Skin of body (tissue), 2 donors: Measurements from ENCODE around the gene SART1. TPM values are rescaled to one million over a fixed set of nuclear protein-coding genes. Genes with fewer than 3 reads are reported as not detected.

Experiments used
- DNase-seq: peaks from one replicate; lab custom pipeline; 2025; lab: John Stamatoyannopoulos, UW
- total RNA-seq: library from RNA; depleted of rRNA; stranded (reverse); fragments of >200 nt; gene quantifications from one replicate; pipeline ENCODE4 v1.2.3, GENCODE V29; 2014

The SART1 gene, protein sequence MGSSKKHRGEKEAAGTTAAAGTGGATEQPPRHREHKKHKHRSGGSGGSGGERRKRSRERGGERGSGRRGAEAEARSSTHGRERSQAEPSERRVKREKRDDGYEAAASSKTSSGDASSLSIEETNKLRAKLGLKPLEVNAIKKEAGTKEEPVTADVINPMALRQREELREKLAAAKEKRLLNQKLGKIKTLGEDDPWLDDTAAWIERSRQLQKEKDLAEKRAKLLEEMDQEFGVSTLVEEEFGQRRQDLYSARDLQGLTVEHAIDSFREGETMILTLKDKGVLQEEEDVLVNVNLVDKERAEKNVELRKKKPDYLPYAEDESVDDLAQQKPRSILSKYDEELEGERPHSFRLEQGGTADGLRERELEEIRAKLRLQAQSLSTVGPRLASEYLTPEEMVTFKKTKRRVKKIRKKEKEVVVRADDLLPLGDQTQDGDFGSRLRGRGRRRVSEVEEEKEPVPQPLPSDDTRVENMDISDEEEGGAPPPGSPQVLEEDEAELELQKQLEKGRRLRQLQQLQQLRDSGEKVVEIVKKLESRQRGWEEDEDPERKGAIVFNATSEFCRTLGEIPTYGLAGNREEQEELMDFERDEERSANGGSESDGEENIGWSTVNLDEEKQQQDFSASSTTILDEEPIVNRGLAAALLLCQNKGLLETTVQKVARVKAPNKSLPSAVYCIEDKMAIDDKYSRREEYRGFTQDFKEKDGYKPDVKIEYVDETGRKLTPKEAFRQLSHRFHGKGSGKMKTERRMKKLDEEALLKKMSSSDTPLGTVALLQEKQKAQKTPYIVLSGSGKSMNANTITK
- total RNA-seq = 38.0 TPM

DNA sequence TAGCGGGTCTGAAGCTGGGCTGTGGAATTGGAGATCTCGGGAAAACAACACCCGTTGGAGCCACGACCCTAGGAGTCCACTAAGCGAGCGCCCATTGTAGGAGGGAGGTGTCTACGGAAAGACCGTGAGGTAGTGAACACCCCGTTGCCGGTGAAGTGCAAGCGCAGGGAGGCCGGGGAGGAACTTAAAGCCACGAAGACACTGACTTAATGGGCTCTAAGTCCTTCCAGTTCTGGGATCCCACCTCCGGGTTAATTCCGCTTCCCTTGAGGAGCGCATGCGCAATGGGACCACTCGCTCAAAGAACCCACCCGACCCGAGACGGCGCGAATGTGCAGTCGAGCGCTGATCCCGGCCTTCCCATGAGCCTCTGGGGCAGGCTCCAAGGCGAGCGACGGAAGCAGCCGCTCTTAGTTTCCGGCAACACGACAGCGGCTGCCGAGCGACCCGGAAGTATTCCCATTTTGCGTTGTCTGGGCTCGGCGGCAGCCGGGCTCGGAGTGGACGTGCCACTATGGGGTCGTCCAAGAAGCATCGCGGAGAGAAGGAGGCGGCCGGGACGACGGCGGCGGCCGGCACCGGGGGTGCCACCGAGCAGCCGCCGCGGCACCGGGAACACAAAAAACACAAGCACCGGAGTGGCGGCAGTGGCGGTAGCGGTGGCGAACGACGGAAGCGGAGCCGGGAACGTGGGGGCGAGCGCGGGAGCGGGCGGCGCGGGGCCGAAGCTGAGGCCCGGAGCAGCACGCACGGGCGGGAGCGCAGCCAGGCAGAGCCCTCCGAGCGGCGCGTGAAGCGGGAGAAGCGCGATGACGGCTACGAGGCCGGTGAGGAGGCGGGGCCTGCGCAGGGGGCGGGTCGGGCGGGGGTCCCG lies at the start of gene SART1:
Gene SART1, plus strand, starts transcription at position 468 of the 874 bp plus-strand sequence. Its CDS starts 47 bp downstream, at position 515.
- DNase-seq = peak; percentile 97

DNA sequence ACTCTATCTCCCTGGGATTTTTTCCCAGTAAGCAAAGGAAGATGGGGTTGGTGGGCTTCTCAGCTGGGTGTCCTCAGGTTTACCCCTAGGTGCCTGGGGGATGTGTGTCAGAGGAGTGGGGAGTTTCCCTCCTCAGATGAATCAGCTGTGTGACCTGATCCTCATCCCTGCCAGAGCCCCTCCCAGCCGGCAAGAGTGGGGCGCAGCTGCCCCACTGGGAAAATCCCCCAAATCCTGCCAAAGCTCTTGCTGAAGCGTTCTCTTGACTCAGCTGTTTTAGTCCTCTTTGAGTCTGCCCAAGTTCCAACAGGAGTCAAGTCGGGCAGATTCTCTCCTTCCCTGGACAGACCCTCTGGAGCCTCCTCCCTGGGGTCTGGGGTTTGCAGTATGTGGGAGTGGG lies 48.7 kb upstream of the SART1 start:
- no peak for DNase-seq

DNA sequence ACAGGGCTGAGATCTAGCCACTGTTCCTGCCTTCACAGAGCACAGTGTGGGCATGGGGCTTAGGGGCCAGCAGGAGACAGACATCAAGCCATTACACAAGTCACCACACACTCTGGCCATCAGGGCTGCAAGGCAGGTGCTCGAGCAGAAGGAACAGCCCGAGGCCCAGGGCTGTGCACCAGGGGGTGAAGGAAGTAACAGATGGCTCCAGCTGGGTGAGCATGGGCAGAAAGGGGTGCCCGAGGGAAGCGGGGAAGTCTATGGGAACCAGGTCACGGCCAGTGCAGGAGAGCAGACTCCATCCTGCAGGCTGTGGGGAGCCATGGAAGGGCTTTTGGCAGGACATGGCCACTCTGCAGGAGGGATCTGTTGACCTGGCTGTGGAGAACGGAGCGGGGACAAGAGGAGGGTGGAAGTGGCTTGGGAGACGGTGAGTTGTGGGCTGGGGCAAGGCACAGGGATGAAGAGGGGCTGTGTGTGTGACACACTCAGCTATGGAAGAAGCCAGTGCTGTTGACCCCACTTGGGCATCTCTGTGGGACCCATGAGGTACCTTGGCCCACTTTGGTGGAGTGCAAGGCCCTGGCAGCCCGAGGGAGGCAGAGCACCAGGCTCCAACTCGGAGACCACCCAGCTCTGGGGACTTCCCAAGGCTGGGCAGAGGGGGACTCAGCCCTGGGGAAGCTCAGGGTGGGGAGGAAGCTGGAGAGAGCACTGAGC lies 46.3 kb upstream of the SART1 start:
- no peak for DNase-seq

DNA sequence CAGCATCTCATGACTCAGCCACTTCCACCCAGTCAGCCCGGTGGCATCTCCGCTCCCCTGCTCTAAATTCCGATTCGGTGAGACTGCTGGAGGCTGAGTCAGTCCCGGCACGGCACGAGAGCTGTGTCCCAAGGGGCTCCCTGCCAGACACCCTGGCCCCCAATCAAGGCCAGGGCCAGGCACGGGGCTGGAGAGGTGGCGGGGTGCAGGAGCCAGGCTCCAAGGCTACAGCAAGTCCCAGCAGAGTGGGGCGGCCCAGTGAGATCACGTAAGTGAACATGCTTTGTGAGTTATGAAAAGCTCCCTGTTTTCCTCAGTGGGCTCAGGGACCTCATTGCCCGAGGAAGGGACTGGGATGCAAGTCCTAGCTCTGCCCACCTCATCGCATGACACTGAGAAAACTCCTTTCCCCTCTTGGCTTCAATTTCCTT lies 45.7 kb upstream of the SART1 start:
- no peak for DNase-seq

DNA sequence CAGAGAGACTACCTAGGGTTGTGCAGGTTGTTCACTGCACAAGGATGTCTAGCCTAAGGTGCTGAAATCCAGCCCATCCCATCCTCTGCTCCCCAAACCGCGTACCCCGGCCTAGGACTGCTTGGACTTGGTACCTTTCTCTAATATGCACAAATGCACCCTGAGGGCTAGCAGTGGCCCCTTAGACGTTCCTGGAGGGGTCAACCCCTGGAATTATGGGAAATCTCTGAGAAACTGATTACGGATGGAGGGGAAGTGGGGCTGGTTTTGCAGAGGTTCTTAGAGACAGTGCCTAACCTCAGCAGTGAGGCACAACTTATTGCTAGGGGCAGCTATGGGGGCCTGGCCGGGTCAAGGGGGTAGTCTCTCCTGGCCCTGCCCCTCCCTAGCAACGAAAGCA lies 45.1 kb upstream of the SART1 start:
- no peak for DNase-seq

DNA sequence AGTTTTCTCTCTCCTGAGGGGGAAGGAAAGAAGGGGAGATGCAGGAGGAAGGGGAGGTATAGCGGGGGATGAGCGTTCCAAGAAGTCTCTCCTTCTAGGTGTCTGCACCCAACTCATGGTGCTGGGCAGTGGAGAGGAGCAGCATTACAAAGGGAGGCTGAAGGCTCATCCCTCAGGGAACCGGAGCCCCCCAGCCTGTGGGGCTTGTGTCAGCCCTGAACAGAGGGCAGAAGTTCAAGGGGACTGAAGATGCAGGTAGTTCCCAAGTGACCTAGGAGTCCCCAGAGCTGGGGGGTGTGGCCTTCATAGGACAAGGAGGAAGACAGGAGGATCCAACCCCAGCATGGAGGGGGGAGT lies 44.5 kb upstream of the SART1 start:
- no peak for DNase-seq

DNA sequence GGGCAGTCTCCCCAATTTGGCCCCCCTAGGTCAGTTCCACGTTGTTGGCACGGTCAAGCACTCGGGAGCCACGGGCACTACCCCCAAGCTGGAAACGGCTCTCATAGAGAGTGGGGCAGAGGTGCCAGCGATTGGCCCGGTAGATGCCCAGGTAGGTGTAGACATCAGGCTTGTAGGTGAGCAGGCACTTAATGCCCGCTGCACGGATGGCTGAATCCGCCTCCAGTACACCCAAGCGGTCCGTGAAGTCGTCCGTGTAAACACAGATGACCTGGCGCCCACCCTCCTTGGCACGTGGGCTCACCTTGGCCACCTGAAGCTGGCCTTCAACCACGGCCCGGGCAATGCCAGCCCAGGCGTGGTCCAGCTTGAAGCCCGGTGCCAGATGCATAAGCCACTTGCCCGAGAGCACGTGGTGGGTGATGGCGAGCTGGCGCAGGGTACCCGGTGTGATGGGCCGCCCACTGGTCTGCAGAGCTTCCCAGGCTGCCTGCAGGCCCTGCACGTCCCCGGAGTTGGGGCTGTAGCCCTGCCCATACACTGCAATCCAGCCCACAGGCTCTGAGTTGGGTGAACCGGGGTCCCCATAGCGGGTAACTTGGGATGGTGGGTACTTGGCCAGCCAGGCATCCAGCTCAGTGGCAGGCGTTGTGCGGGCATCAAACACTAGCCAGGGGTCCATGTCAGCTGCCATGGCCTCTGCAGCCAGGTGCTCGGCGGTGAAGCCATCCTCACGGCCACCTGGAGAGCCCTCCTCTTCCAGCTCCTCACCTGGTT lies 43.9 kb upstream of the SART1 start:
- DNase-seq = no peak

DNA sequence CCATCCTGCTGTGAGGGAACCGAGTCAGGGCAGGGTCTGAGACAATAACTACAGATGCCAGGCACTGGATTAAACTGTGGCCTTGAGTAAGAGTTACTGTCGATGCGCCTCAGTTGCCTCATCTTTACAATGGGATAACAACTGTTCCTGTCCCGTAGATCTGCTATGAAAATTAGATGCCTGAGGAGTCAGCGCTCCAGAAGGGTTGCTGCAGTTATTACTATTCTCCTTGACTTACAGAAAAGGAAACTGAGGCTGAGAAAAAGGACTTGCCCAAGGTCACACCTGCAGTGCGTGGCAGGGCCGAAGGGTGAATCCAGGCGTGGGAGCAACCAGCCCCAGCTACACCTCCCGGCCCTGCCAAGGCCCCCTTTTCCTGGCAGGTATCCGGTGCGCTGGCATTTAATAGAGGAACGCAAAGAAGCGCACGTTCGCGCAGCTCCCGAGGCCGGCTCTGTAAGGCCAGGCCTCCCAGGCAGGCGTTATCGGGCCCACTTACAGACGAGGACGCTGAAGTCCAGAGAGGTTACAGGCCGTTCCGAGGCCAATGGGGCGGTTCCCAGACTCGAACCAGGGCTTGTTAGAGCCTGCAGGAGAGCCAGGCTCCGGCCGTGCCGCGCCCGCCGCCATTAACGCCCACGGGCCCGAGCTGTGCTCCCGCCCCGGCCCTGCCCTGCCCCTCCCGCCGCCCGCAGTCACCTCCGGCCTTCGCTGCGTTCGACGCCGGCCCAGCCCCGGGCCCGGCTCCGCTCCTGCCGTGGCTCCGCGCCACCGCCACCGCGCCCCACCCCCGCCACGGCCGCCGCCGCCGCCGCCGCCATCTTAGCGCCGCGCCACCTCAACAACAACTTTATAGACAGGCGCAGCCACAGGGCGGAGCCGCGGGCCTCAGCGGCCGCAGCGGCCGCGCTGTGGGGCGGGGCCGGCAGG lies 43.1 kb upstream of the SART1 start, which contains the start of gene C11orf68:
Gene C11orf68, minus strand, starts transcription at position 852 of the 930 bp plus-strand sequence. Its CDS starts 31 bp downstream, at position 821.
- DNase-seq = no peak

DNA sequence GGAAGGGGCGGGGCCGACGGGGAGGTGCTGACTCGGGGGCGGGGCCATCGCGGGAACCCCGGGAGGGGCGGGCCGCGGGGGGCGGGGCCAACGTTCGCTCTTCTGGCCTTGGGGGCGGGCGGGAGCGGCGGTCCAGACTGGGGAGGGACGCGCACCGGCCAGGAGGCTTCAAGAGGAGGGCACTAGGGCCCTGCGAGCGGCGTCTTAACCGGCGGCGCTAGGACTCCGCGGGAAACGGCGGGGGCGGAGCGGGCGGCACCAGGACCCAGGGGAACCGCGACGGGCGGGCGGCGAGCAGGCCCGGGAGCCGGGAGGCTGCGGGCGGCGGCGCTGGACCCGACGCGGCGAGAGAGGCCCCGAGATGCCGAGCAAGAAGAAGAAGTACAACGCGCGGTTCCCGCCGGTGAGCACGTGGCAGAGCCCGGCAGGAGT lies 42.4 kb upstream of the SART1 start, which contains the start of gene DRAP1:
Gene DRAP1, plus strand, starts transcription at position 286 of the 432 bp plus-strand sequence. Its CDS starts 76 bp downstream, at position 362.
- peak; percentile 97 for DNase-seq

DNA sequence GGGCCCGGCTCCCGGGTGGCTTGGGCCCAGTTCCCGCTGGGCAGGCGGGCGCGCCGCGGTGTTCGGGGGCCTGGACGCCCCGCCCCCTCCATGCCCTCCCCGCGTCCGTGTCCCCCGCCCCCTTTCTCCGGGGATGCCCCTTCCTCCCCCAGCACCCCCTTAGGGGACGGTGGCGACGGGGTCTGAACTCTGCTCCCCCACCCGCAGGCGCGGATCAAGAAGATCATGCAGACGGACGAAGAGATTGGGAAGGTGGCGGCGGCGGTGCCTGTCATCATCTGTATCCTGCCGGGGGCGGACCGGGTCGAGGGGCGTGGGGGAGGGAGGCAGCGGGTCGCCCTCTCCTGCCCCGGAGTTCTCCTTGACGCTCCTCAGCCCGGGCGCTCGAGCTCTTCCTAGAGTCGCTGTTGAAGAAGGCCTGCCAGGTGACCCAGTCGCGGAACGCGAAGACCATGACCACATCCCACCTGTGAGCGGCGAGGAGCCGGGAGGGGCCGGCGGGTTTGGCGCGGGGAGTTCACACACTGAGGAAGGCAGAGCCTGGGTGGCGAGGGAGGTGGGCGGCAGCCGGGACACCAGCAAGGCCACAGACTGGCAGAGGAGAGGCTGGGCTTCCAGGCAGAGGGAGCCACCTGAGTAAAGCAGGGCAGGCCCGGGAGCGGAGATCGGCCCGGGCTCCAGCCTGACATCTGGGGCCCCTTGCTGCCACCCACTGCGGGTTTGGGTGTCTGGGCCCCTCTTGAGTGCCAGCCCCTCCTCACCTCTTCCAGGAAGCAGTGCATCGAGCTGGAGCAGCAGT lies 41.8 kb upstream of the SART1 start:
- DNase-seq = no peak

DNA sequence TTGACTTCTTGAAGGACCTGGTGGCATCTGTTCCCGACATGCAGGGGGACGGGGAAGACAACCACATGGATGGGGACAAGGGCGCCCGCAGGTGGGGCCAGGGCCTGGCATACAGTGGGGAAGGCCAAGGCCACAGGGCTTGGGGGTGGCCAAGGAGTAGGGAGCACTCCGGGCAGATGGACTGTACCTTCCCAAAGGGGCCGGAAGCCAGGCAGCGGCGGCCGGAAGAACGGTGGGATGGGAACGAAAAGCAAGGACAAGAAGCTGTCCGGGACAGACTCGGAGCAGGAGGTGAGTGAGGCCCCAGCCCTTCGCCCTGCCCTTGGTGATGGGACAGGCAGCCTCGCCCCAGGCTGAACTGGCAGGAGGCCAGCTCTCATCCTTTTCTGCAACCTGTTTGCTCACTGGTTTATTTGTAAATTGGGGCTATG lies 41.1 kb upstream of the SART1 start:
- DNase-seq = no peak

DNA sequence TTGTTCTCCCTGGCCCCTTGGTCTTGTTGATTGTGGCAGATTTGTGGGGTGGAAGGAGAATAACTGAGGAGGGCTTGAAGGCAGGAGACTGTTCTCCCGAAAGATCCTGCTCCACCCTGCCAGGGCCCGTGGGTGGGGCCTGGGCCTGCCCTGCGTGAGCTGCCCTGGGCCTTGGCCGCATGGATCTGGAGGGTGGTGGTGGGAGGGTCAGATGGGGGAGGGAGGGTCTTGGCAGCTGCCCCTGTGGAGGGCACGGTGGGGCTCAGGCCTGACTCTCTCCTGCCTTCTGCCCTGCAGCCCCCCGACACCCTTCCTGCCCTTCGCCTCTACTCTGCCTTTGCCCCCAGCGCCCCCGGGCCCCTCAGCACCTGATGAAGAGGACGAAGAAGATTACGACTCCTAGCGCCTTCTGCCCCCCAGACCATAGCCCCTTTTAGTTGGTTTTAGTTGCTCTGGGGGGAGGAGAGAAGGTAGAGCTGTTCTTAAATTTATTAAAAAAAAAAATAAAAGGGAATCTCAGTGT lies 40.4 kb upstream of the SART1 start:
- DNase-seq = no peak

DNA sequence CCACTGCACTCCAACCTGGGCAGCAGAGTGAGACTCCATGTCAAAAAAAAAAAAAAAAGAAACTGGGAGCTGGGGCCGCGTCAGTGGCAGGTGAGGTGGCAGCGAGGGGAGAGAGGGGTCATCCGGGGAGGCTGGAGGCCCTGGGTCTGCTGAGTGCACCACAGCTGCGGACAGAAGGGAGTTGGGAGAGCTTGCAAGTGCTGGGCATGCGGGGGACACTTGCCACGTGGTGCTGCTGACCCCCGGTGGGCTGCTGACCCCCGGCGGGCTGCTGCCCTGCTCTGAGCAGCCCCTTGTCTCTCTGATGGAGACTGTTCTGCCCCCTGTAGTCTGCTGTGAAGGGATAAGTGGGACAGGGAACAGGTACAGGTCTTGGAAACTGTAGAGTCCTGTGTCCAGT lies 39.7 kb upstream of the SART1 start:
- no peak for DNase-seq

DNA sequence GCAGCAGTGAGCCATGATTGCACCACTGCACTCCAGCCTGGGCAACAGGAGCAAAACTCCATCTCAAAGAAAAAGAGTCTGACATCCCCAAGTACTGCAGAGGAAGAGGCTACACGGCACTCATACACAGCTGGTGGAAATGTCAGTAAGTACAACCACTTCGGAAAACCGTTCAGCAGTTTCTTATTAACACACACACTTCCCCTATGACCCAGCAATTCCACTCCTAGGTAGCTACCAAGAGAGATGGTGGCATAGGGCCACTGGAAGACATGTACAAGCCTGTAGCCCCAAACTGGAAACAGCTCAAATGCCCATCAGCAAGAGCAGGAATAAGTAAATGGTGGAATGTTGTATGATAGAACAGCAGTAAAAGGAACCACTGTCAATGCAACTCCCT lies 39.0 kb upstream of the SART1 start:
- no peak for DNase-seq

DNA sequence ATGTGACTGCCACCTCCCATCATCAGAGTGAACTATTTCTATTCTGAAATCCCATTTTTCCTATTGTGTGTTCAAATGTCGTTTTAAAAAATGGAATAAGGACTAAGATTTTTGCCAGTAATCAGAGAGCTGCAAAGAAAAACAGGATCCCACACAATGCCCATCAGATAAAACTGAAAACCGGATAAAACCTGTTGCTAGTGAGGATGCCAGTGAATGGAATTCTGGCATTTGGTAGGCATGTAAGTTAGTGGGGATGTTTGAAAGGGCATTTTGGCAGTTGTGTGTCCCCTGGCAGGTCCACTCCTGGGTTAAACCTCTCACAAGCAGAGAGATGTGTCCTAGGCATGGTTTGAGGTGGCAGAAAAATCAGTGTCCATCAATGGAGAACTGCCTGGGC lies 36.1 kb upstream of the SART1 start:
- DNase-seq = no peak

DNA sequence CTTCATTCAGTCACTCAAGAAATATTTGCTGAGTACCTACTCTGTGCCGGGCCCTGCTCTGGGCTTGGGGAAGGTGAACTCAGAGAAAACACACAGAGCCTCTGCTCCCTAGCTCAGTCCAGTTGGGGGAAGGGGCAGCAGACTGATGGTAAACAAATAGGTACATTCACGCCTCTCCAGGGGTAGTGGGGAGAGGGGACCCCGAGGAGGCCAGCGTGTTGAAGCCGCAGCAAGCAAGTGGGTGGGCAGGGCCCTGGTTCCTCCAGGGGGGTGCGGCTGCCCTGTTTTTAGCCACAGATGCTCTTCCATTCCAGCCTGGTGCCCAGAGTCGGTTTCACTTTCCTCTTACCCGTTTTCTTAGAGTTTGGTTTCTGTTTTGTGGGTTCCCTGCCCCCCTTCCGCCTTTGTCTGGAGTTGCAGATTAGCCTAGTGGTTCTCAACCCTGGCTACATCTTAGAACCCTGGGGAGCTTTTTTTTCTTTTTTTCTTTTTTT lies 33.6 kb upstream of the SART1 start:
- DNase-seq = no peak

DNA sequence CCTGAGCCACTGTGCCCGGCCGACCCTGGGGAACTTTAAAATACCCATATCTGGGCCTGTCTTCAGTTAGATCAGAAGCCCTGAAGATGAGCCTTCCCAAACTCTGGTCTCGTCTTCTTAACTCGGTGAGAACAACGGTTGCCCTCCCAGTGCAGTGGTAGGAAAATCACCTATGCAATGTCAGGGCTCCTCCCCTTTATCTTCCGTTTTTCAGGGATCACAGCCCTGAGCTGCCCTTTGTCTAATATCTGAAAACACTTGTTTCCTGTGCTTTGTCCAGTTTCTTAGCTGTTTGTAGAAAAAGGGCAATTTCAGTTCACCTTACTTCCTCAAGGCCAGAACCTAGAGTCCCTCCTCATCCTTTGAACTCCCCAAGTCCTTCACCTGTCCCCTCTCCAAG lies 32.9 kb upstream of the SART1 start:
- no peak for DNase-seq
